ENCODE measurements around the gene GLIS1. TPM values are rescaled to one million over a fixed set of nuclear protein-coding genes. Genes with fewer than 3 reads are reported as not detected.

Gene GLIS1
- total and polyA plus RNA-seq, 10 of the 15 experiments (the other 5 are each of a cell fraction or from before 2014, with no cell fraction given) = not detected

DNA sequence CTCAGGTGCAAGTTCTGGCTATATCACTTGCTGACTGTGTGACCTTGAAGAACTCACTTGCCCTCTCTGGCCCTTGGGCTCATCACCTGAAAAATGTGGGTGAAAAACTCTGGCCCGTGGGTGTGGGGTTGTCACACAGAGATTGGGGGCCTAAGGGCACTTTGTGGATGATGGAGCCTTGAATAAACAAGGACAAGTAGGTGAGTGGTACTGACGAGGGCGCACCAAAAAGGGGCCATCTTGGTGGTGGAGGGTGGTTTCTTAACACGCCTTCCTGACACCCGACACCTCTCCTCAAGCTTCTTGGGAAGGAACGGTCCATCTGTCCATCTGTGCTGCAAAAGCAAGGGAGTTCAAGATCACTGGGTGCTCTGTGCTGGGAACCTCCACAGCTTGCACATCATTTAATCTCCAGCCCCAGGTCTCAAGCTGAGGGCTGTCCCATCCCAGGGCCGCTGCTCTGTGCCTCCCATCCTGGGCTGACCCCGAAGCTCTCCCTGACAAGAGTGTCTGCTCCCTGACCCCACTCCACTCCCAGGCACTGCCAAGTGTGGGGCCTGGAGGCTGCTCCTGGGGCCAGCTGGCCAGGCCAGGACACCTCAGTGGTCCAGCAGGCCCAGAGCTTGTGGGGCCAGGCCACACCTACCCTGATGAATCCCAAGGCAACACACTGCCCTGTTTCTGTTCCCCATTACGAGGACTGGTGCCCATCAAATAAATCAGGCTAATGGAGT, 97.3 kb downstream of the GLIS1 start (continued):
- no peak for TF ChIP-seq SP1 (IDR thresholded peaks at IDR 0.05; ENCODE audit: low read depth, low read length)
- no peak for TF ChIP-seq BACH1 (IDR thresholded peaks at IDR 0.05; ENCODE audit: borderline replicate concordance)
- no peak for TF ChIP-seq RELA (IDR thresholded peaks at IDR 0.05; ENCODE audit: borderline replicate concordance, partially characterized antibody)
- no peak for TF ChIP-seq CBX5 (IDR thresholded peaks at IDR 0.05; ENCODE audit: low read depth)
- TF ChIP-seq ZNF274 (IDR thresholded peaks at IDR 0.05; ENCODE audit: insufficient read depth, insufficient read length) = no peak
- TF ChIP-seq, protein P1, sequence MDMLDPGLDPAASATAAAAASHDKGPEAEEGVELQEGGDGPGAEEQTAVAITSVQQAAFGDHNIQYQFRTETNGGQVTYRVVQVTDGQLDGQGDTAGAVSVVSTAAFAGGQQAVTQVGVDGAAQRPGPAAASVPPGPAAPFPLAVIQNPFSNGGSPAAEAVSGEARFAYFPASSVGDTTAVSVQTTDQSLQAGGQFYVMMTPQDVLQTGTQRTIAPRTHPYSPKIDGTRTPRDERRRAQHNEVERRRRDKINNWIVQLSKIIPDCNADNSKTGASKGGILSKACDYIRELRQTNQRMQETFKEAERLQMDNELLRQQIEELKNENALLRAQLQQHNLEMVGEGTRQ (IDR thresholded peaks at IDR 0.05; ENCODE audit: borderline replicate concordance, low read depth, low read length) = no peak
- TF ChIP-seq, protein P2, sequence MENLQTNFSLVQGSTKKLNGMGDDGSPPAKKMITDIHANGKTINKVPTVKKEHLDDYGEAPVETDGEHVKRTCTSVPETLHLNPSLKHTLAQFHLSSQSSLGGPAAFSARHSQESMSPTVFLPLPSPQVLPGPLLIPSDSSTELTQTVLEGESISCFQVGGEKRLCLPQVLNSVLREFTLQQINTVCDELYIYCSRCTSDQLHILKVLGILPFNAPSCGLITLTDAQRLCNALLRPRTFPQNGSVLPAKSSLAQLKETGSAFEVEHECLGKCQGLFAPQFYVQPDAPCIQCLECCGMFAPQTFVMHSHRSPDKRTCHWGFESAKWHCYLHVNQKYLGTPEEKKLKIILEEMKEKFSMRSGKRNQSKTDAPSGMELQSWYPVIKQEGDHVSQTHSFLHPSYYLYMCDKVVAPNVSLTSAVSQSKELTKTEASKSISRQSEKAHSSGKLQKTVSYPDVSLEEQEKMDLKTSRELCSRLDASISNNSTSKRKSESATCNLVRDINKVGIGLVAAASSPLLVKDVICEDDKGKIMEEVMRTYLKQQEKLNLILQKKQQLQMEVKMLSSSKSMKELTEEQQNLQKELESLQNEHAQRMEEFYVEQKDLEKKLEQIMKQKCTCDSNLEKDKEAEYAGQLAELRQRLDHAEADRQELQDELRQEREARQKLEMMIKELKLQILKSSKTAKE (IDR thresholded peaks at IDR 0.05; ENCODE audit: low read depth, poor library complexity, severe bottlenecking) = no peak
- no peak for TF ChIP-seq CREM (IDR thresholded peaks at IDR 0.05; ENCODE audit: low read depth)
- no peak for TF ChIP-seq ZNF24 (IDR thresholded peaks at IDR 0.05)

DNA sequence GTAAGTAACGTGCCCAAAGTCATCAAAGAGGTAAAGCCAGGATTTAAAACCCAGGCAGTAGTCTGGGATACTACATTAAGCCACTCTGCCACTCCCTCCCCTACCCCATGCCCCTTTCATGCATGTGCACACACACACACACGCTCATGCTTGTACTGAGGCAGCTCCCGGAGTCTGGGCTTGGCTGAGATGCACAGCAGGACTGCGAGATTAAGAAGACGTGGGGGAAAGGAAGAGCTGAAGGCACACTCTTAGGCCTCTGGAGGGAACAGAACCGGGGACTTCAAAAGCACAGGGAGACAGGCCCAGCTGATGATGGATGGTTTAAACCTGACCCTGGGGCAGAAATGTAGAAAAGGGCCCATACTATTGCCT, 98.3 kb downstream of the GLIS1 start:
- BruUV-seq (replicated peaks) = no TSS peak
- H3K79me2 ChIP-seq (ENCODE audit: control insufficient read depth, insufficient read depth, low read length) = no peaks in the 10 kb centered on the region
- intact Hi-C loops (cut with micrococcal nuclease; ENCODE audit: unreplicated experiment) (no loop called here), in situ Hi-C loops (cut with MboI) (no loop called here)
- FAIRE-seq = no peak
- POLR2A ChIA-PET = no interaction called here
- H3K4me1 ChIP-seq (ENCODE audit: control insufficient read depth, insufficient read depth, low read length) = no peaks in the 10 kb centered on the region
- SMC1A ChIA-PET (ENCODE audit: uncharacterized antibody, unreplicated experiment) = no interaction called here
- H3K4me3 ChIP-seq = no peak overlapping the region
- H3K9ac ChIP-seq (ENCODE audit: control insufficient read depth, insufficient read depth, low read length) = no peak overlapping the region
- ATAC-seq = no peak
- peaks cover 0 to 3% of the 10 kb centered on the region in 2 experiments; a peak in 1 of 4 replicates for H3K27me3 ChIP-seq (replicated peaks in 1 of 2; ENCODE audit: control insufficient read depth in 2 of 2, insufficient read depth in 2 of 2, low read length in 1 of 2)
- 23% methylated on average over 6 of the region's 6 CpGs for WGBS (ENCODE audit: insufficient coverage, insufficient replicate concordance, low lambda C conversion rate, missing lambda C conversion rate)
- CTCF ChIA-PET = no interaction called here
- H3K9me3 ChIP-seq (replicated peaks; ENCODE audit: control insufficient read depth, insufficient read depth, low read length) = no peaks in the 10 kb centered on the region
- no peaks in the 10 kb centered on the region for H3K36me3 ChIP-seq (ENCODE audit: control insufficient read depth in 2 of 2, insufficient read depth in 2 of 2, low read length in 1 of 2)
- RAD21 ChIA-PET (ENCODE audit: unreplicated experiment) = no interaction called here
- no peak overlapping the region for H2AFZ ChIP-seq (ENCODE audit: control insufficient read depth, low read depth, low read length)
- H3K27ac ChIP-seq (ENCODE audit: control insufficient read depth, insufficient read depth) = no peak overlapping the region
- H4K20me1 ChIP-seq (ENCODE audit: control insufficient read depth, insufficient read depth) = no peaks in the 10 kb centered on the region
- no peak for DNase-seq (ENCODE audit: low read depth, low spot score)
- H3K4me2 ChIP-seq (ENCODE audit: control insufficient read depth, insufficient read depth) = no peak overlapping the region
- no peak for TF ChIP-seq SMAD5 (IDR thresholded peaks at IDR 0.05; ENCODE audit: low read depth)
- TF ChIP-seq RUNX3 (IDR thresholded peaks at IDR 0.05; ENCODE audit: low read length) = no peak
- no peak for TF ChIP-seq SREBF2 (IDR thresholded peaks at IDR 0.05; ENCODE audit: low read length)
- TF ChIP-seq JUNB (IDR thresholded peaks at IDR 0.05) = no peak

All from GM12878 (cell line).